NCI-H446 treated with DMSO at 0.1 percent for 48 hours (cell line): Measurements from ENCODE around the gene SLC5A3.
A peak's percentile ranks its signal among the peaks of the same experiment; 100 is the strongest.

Source experiments
- DNase-seq: peaks from one replicate; lab custom pipeline; 2025; lab: John Stamatoyannopoulos, UW

Gene SLC5A3

GRCh38 chr21:34073032-34073748 lies at the start of gene SLC5A3, which contains the start of gene MRPS6:
TSS of gene SLC5A3 (plus strand) at chr21:34073578. CDS start at chr21:34095199, 21,621 bp downstream.
TSS of gene MRPS6 (plus strand) at chr21:34073578. CDS start at chr21:34073701, 123 bp downstream.
- DNase-seq, result peak; percentile 58

GRCh38 chr21:34023691-34024373 lies 49.5 kb upstream of the SLC5A3 start:
- no peak for DNase-seq

- DNase-seq, result no peak
Observed at GRCh38 chr21:34024374-34024693, 49.0 kb upstream of the SLC5A3 start.

GRCh38 chr21:34027721-34028461 lies 45.5 kb upstream of the SLC5A3 start:
- DNase-seq, result no peak

- no peak for DNase-seq
Observed at GRCh38 chr21:34029743-34030528, 43.4 kb upstream of the SLC5A3 start.

GRCh38 chr21:34031835-34032370 lies 41.5 kb upstream of the SLC5A3 start:
- no peak for DNase-seq

- DNase-seq, result no peak
Observed at GRCh38 chr21:34034369-34035014, 38.9 kb upstream of the SLC5A3 start.

GRCh38 chr21:34035619-34036354 lies 37.6 kb upstream of the SLC5A3 start:
- DNase-seq, result no peak

- no peak for DNase-seq
Observed at GRCh38 chr21:34037009-34037795, 36.2 kb upstream of the SLC5A3 start.

- no peak for DNase-seq
Observed at GRCh38 chr21:34039678-34040382, 33.5 kb upstream of the SLC5A3 start.

- no peak for DNase-seq
Observed at GRCh38 chr21:34042735-34043134, 30.6 kb upstream of the SLC5A3 start.

- DNase-seq, result no peak
Observed at GRCh38 chr21:34043333-34043732, 30.0 kb upstream of the SLC5A3 start.

- DNase-seq, result no peak
Observed at GRCh38 chr21:34046917-34047316, 26.5 kb upstream of the SLC5A3 start.

- DNase-seq, result no peak
Observed at GRCh38 chr21:34047835-34048234, 25.5 kb upstream of the SLC5A3 start.

GRCh38 chr21:34052171-34052570 lies 21.2 kb upstream of the SLC5A3 start:
- DNase-seq, result no peak

GRCh38 chr21:34054259-34054658 lies 19.1 kb upstream of the SLC5A3 start:
- DNase-seq, result no peak

- DNase-seq, result no peak
Observed at GRCh38 chr21:34055615-34056014, 17.8 kb upstream of the SLC5A3 start.

GRCh38 chr21:34061983-34062382 lies 11.4 kb upstream of the SLC5A3 start:
- no peak for DNase-seq

- no peak for DNase-seq
Observed at GRCh38 chr21:34065027-34065426, 8.4 kb upstream of the SLC5A3 start.
